Non-pigmented ciliary epithelial cell (primary cell): ENCODE measurements around the gene KLF12.

Source experiments
- DNase-seq: peaks from one replicate; pipeline ENCODE4 v3.0.0-alpha.2; 2010; ENCODE audit warnings: low read depth

The KLF12 gene

GRCh38 chr13:74134221-74134776 is at the start of gene KLF12:
KLF12 (minus strand) TSS chr13:74134404.
- peak; percentile 81 for DNase-seq

DNA sequence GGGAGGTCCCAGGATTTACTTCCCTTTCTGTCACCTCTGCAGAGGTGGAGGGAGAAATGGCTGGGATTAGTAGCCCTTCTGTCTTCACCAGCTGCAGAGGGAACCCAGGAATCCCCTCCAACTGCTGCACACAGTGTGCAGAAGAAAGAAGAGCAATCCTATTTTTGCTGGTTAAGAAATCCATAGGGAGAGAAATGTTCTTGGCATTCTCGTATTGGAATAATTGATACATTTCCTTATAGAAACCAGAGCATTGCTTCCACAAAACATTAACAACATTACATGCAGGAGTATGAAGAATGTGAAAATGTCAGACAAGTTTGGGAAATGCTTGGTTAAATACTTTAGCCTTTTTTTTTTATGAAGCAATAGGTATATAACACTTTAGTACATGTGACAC is 48.3 kb upstream of the KLF12 start:
- no peak for DNase-seq

DNA sequence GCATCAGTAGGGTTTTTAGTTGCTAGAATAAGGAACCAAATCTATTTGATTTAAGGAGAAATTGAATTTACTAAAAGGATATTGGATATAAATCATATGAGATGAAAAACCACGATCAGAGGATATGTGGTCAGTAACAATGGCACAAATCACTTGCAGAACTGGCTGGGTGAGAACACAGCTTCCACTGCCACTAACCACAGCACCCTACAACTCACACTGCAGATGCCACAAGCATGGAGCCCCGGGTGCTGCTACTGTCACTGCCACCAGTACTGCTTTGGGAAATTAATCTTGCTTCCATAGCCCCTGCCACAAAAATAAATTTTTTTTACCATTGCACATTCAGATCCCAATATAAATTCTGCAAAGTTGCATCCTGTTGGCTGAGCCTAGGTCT is 40.6 kb upstream of the KLF12 start:
- no peak for DNase-seq

- no peak for DNase-seq
These were observed 39.6 kb upstream of the KLF12 start for GRCh38 chr13:74173822-74174221.

DNA sequence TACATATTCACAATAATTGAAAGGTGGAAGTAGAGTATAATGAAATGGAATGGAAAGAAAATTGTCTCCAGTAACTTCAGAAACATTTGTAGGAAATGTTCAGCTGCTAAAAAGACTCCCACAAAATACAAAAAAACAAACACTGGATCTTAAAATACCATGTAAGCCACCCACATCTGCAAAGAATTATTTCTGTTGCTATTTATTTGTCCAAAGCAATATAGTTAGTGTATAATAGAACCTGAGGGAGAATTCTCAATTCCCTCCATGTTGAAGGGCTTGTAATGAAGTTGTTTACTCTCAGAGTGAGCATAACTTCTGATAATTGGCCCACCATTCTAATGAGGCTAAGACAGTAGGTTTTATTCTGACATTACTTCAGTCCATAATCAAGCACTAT is 37.4 kb upstream of the KLF12 start:
- DNase-seq, result no peak

DNA sequence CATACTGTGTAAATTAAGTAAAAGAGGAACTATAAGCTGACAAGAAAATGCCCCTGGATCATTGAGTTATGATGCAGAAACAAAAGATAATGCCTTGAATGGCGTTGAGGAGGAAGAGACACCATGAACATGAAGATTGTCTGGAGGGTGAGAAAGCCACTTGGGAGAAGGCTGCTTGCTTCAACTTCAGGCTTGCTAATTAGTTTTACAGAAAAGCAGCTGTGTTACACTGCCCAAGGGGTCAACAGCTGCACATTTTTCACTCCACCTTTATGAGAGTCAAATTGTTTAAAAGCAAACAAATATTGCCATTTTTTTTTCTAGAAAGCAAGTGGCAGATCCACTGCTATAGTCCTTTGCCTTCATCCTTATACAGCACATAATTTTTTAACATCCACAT is 35.5 kb upstream of the KLF12 start:
- DNase-seq, result no peak

DNA sequence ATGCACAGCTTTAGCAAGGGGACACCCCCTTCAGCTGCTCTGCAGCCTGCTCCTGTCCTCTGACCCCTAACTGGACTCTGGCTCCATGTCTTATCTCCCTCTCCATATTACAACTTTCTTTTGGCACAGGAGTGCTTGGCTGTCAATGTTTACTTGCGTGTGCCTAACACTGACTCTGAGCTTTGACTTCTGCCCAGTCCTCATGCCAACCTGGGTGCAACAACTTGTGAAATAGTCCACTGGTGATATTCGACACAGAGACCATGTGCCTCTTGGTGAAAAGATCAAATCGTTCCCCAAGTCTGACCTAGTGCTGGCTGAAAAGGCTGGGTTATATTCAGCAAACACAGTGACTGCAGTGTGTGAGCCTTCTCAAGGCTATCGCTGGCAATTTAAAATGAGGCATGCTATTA is 34.1 kb upstream of the KLF12 start:
- DNase-seq, result no peak

GRCh38 chr13:74166261-74167004 is 32.2 kb upstream of the KLF12 start:
- DNase-seq, result no peak

DNA sequence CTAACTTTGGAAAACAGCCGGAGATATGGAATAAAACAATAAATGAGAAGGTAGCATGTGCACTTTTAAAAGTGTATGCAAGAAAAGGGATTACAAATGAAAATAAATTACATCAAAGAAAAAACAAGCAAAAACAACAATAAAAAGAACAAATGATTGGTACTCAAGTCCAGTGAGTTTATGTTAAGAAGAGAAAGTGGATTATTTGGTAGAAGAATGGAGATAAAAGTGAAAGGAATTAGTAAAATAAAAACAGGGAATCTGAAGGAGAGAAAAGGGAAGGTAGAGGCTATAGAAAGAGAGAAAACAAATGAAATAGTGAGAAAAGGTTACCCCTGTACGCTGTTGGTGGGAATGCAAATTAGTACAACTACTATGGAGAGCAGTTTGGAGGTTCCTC is 28.6 kb upstream of the KLF12 start:
- no peak for DNase-seq

DNA sequence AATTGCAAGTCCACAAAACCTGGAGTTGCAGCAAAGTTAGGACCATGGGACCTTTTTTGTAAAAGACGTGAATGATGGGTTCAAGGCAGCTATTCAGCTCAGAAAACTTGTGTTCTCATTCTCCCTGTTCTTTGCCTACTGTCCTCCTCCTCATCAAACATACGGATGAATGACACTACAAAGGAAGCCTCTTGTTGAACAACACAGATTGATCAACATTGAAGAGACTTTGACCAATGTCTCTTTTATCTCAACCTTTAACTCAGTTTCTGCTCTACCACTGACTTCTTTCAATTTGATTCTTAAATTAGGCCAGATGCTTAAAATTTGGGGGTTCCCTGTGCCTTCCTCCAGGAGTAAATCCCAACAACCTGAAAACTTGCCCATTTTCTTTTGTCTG is 27.9 kb upstream of the KLF12 start:
- no peak for DNase-seq

DNA sequence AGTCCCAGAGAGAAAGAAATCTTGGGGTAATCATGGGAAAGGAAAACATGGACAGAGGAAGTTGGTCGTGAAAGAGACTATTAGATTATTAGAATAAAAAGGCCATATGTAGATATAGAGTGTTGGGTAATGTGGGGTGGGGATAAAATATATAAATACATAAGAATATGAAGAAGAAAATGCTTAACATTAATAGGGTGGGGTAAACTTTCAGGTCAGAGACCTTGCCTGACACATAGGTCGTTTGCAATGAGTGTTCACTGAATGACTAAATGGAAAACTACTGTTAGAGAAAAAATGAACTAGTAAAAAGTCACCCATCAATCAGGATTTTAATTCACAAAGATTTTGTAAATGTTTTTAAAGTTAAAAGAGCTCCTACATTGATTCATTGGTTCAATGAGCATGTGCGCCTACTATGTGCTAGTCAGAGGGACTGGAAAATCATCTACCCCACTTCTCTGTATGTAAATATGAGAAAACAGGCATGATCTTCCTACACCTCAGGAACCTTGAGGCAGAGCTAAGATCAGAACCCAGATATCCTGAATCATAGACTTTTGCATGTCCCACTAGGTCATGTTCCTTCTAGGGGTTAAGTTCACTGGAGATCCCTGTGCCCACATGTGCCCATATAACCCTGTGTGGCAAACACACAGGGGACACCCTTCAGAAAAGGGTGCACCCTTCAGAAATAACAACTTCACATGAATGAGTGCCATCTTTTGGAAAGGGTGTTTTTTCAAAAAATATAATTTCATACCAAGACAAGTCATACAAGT is 24.6 kb upstream of the KLF12 start:
- DNase-seq, result no peak

- no peak for DNase-seq
These were observed 23.8 kb upstream of the KLF12 start for GRCh38 chr13:74158028-74158427.

GRCh38 chr13:74154981-74155380 is 20.8 kb upstream of the KLF12 start:
- DNase-seq, result no peak

DNA sequence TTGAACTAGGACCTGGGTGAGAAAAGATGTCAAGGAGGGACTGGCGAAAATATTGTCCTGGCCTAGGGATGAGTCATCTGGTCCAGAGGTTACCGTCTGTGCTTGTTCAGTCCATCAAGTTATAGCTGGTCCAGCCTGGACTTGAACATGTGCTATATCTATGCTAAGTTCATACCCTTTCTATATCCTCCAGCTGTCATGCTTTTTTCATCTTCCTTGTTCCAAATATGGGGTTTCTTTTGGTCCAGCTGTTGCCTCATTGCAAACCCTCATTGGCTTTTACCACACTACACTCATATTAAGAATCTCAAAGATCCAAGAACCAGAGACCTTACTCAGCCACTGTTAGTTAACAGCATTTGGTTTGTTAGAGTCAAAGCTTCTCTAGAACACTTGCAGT is 19.1 kb upstream of the KLF12 start:
- no peak for DNase-seq

DNA sequence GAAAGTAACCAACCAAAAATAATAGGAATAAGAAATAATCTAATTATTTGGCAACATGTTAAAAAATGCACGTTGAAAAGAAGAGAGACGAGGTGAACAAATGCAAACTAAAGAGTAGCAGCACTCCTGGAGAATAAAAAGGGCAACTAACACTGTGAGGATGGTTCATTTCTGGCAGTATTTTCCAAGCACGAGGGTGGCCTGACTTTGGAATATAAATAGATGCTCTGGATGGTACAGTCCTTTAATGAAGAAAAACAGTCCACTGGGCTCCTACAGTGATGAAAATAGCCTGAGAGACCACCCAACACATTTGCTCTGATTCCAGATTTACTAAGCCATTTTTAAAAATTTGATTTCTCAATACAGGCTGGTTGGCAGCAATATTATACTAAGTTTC is 17.7 kb upstream of the KLF12 start:
- no peak for DNase-seq

GRCh38 chr13:74148352-74148751 is 14.1 kb upstream of the KLF12 start:
- no peak for DNase-seq

- DNase-seq, result no peak
These were observed 11.2 kb upstream of the KLF12 start for GRCh38 chr13:74145249-74145975.

DNA sequence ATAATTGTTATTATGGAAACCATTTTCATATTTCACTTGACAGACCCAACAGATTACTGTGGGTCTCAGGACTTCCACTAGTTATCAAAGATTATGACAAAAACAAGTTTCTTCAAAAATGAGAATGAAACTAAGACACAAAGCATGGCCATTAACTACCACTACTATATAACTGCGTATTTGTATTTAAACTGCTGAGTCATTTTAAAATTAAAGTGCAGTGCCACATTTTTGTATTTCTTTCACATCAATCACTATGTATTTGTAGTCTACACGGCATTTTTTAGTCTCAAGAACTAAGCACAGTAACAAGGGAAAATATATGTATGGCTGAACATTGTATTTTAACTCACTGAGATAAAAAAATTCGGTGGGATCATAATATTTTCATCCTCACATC is 10.1 kb upstream of the KLF12 start:
- no peak for DNase-seq

DNA sequence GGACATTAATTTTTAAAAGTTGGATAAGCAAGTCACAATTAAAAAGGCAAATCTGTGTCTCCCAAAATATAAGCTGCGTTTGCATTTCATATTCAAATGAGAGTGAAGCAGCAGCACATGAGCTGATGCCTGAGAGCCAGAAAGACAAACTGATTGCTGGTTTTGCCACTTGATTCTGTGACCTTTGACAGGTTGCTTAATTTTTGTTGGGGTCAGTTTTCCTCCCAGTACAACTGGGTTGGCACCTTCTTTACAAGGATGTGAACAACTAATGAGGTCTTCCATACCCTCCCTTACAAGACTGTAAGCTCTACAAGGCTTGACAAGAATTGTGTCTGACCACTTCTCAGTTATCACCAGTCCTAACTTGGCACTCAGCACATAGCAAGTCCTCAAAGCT is 8.1 kb upstream of the KLF12 start:
- DNase-seq, result no peak

DNA sequence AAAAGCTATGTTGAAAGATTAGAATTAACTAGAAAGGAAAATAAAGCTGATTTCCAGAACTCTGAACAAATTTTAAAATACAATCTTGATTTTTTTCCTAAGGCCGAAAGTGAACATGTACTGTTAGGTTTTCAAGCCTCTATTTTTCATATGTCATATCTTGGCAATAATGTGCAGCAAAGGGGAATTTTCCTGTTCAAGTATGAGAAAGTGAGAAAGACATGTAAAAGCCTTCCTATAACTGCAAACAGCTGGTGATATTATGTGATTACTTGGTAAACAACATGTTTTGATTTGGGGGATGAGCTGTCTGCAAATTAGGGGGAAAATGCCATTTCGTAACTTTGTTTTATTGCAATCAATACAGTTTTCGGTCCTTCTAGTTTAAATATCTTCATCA is 4.0 kb upstream of the KLF12 start:
- DNase-seq, result no peak

DNA sequence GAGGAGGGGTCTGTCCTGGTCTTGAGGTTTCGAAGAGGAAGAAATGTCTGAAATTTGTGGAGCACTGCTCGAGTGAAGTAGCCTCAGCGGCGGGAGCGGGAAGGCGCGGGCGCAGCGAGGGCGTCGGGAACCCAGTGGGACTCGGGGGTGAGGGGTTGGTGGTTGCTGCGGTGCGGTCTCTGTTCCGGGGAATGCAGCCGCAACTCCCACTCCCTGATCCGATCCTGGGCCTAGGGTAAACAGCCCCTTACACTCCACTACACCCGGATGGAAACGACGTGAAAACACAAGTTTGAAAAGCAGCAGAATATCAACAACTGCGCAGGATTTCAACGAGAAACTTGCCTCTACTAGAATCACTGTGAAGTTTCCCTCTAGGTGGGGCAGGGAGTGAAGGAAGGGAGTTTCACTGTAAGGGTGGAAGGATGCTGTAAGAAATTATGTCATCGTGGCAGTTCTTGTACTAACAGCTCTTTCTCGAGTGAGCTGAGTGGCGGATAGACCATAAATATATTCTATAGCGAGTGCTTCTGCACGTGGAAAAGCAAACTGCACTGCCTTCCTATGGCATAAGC is 2.0 kb upstream of the KLF12 start:
- no peak for DNase-seq

- DNase-seq, result no peak
These were observed 1.3 kb upstream of the KLF12 start for GRCh38 chr13:74135326-74136083.
